H54 (cell line): Measurements from ENCODE around the gene ACHE.
A peak's percentile ranks its signal among the peaks of the same experiment; 100 is the strongest.

Source experiments
- DNase-seq: peaks from one replicate; pipeline ENCODE4 v3.0.0; 2011; ENCODE audit warnings: low spot score, mixed read lengths; ENCODE audit not compliant: insufficient read length
- FAIRE-seq: peaks from 3 replicates; lab custom pipeline; 2011; peaks lifted over from hg19 to GRCh38; lab: Jason Lieb, UNC
- POLR2A ChIP-seq: IDR thresholded peaks from 2 replicates; pipeline ENCODE4 v1.6.1; 2011; ENCODE audit warnings: low read depth, mild to moderate bottlenecking, low read length

The ACHE gene

DNA sequence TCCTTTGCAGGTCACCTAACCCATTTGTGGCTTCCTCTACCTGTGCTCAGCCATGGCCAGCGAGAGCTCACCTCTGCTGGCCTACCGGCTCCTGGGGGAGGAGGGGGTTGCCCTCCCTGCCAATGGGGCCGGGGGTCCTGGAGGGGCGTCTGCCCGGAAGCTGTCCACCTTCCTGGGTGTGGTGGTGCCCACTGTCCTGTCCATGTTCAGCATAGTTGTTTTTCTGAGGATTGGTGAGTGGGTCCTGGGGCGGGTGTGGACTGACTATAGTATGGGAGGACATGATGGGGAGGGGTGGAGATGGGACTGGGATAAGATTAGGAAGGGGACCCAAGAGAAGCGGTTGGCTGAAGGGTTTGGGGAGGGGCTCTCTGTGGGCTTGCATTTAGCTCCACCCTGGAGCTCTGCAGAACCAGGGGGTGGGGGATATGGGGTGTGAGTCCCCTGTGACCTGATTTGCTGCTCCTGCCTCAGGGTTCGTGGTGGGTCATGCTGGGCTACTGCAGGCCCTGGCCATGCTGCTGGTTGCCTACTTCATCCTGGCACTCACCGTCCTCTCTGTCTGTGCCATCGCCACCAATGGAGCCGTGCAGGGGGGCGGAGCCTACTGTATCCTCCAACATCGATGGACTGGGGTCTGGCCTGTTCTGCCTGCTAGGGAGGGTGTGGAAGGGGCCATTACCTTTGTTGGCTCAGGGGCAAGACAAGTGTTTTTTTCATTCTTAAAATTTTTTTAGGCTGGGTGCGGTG is 41.4 kb downstream of the ACHE start:
- DNase-seq (no peak), FAIRE-seq (no peak)
- no peak for TF ChIP-seq POLR2A

DNA sequence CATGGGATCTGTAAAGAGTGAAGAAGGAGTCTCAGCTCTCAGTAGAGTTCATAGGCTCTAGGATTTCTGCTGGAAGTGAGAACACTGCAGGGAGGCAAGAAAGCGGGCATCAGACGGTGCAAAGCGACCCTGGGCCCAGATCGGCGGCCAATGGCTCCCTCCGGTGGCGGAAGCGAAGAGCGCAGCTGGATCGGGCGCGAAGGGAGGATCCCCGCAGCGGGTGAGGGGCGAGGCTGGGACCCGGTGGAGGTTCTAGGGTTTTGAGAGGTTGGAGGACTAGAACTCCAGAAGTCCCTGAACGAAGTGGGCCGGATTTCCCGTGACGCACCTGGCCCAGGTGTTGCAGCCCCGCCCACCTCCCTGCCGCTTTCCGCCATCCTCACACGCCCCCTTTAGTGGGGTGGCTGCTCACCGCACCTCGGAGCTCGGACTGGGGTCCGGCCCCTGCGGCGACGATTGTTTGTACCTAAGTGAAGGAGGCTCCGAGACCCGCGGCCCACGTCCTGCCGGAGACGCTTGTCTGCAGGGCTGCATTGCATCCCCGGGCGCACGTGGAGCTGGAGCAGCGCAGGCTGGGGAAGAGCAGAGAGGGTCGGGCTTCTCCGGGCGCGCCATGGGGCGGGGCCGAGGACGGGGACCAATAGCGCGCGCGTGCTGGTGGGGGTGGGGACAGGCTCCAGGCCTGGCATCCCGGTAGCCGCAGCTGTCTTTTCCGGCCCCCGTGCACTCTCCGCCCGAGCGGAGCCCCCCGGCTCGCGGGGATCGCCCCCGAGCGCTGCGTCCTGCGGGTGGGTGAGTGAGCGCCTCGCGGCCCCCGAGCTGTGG is 43.4 kb downstream of the ACHE start, which contains the start of gene SLC12A9:
SLC12A9 (plus strand) TSS at position 666 of the 825 bp plus-strand sequence. CDS start 1,485 bp downstream, outside the sequence.
- peak; percentile 55 for TF ChIP-seq POLR2A
- no peak for FAIRE-seq
- DNase-seq = peak; percentile 96

DNA sequence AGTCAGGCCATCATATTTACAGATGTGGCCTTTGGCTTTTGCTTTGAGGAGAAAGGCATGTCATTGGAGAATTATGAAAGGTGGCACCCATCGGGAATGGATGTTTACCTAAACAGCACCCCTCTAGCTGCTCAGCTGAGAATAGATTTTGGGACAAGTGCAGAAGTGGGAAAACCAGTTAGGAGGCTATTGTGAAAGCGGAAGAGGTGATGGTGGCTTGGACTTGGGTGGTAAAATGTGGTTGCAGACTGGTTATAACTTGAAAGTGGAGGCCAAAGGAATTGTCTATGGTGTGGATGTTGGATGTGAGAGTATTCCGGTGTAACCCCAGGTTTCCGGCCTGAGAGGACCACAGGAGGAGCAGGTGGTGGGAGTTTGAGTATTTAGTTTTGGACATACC is 48.3 kb downstream of the ACHE start:
- no peak for TF ChIP-seq POLR2A
- DNase-seq (no peak), FAIRE-seq (no peak)

DNA sequence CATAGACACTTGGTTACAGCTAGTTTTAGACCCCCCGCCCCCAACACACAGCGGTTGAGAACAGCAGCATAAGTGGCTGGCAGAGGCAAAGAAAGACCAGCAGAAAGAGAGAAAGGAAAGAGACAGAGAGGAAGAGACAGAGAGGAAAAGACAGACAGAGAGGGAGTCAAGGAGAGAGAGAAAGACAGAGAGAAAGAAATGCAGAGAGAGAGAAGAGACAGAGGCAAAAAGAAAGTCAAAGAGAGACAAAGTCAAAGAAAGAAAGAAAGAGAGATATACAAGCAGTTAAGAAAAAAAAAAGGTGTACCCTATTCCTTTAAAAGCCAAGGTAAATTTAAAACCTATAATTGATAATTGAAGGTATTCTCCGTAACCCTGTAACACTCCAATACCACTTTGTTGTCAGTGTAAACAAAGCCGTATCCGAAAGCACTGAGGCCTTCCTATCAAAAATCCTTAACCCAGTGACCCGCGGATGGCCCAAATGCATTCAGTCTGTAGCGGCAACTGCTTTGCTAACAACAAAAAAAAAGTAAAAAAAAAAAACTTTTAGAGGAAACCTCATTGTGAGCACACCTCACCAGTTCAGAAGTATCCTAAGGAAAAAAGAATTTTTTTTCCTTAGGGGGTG is 55.1 kb downstream of the ACHE start:
- TF ChIP-seq POLR2A = no peak
- DNase-seq = no peak
- FAIRE-seq = no peak
